CD4-positive, alpha-beta T cell (primary cell): ENCODE measurements around the gene ARID1B. TPM values are rescaled to one million over a fixed set of nuclear protein-coding genes. Genes with fewer than 3 reads are reported as not detected.
A peak's percentile ranks its signal among the peaks of the same experiment; 100 is the strongest.

Source experiments
- ATAC-seq: fragments of 200-7000 bp; cut with Tn5 transposase; one replicate; pipeline ENCODE4 v1.10.0; 2022; ENCODE audit warnings: mild to moderate bottlenecking; ENCODE audit not compliant: poor library complexity
- CTCF ChIA-PET: fragments of 350-600 bp; sonication (Branson Sonifier 250); formaldehyde crosslinking; loops from one replicate; lab custom pipeline; 2021; ENCODE audit warnings: antibody characterized with exemption, inconsistent platforms; lab: Charles Lee
- POLR2A ChIA-PET: fragments of 350-600 bp; sonication (Branson Sonifier 250); formaldehyde crosslinking; loops from one replicate; lab custom pipeline; 2021; ENCODE audit warnings: antibody characterized with exemption, inconsistent platforms; lab: Charles Lee
- DNase-seq, 14 experiments: peaks; one replicate each; pipeline ENCODE4 v3.0.0-alpha.2; 2013 to 2020; ENCODE audit warnings: mixed read lengths in 2 of 14
- H3K27ac ChIP-seq, 2 donors: one replicate each; pipeline versions ENCODE4 v1.5.1 to v1.7.0; 2013; ENCODE audit warnings: low read length in 2 of 2, low read depth in 1 of 2, mild to moderate bottlenecking in 1 of 2
- H3K27me3 ChIP-seq, 2 experiments: 1 replicate in 1 of 2; 2 replicates in 1 of 2; pipeline versions ENCODE4 v1.6.1 to v1.7.0; 2013; ENCODE audit warnings: low read length in 2 of 2, control low read depth in 1 of 2, mild to moderate bottlenecking in 1 of 2, moderate library complexity in 1 of 2; ENCODE audit not compliant: insufficient read depth in 2 of 2, control insufficient read depth in 1 of 2
- H3K36me3 ChIP-seq: one replicate; pipeline ENCODE4 v1.6.1; 2013; ENCODE audit warnings: low read length, control low read depth; ENCODE audit not compliant: insufficient read depth
- H3K4me1 ChIP-seq: one replicate; pipeline ENCODE4 v1.6.1; 2013; ENCODE audit warnings: low read length, control low read depth; ENCODE audit not compliant: insufficient read depth
- H3K4me3 ChIP-seq: one replicate; pipeline ENCODE4 v1.5.1; 2013; ENCODE audit warnings: mild to moderate bottlenecking, low read length, moderate library complexity
- H3K9me3 ChIP-seq, 2 experiments: 1 replicate in 1 of 2; 2 replicates in 1 of 2; pipeline versions ENCODE4 v1.6.1 to v1.7.0; 2013; ENCODE audit warnings: low read length in 2 of 2, mild to moderate bottlenecking in 2 of 2, control low read depth in 1 of 2, moderate library complexity in 1 of 2; ENCODE audit not compliant: control insufficient read depth in 1 of 2, insufficient read depth in 1 of 2
- H3K27ac Mint-ChIP-seq: one replicate; pipeline ENCODE4 v1.8.0; 2020; ENCODE audit warnings: mixed read lengths
- H3K27me3 Mint-ChIP-seq: one replicate; pipeline ENCODE4 v1.8.0; 2021; ENCODE audit warnings: mixed read lengths
- H3K36me3 Mint-ChIP-seq: one replicate; pipeline ENCODE4 v1.8.0; 2021; ENCODE audit warnings: low read depth, mixed read lengths
- H3K4me1 Mint-ChIP-seq: one replicate; pipeline ENCODE4 v1.8.0; 2021; ENCODE audit warnings: low read depth, mixed read lengths
- H3K4me3 Mint-ChIP-seq: one replicate; pipeline ENCODE4 v1.8.0; 2020; ENCODE audit warnings: mild to moderate bottlenecking, mixed read lengths
- H3K9me3 Mint-ChIP-seq: one replicate; pipeline ENCODE4 v1.8.0; 2020; ENCODE audit warnings: mixed read lengths
- intact Hi-C, 2 experiments: fragments of 100-400 bp; cut with DNase I in 1 of 2; cut with micrococcal nuclease in 1 of 2; formaldehyde crosslinking; loops; one replicate each; pipeline versions ENCODE4 v1.15.1 to v1.9.0; 2023 to 2025; cut with DNase I, micrococcal nuclease
- total RNA-seq, 174 experiments: library from RNA in 2 of 174; stranded (reverse) in 2 of 174; gene quantifications; one replicate each; pipeline ENCODE4 v1.2.3 and lab custom pipeline; 2021 to 2026
- TF ChIP-seq, protein P1 (sequence below): fragments of 200-600 bp; IDR thresholded peaks from one replicate; pipeline ENCODE4 v1.8.0; 2022; ENCODE audit warnings: antibody characterized with exemption, mild to moderate bottlenecking

Gene ARID1B
- total RNA-seq, 2 experiments from 2014 or later = 120 to 125 TPM

DNA sequence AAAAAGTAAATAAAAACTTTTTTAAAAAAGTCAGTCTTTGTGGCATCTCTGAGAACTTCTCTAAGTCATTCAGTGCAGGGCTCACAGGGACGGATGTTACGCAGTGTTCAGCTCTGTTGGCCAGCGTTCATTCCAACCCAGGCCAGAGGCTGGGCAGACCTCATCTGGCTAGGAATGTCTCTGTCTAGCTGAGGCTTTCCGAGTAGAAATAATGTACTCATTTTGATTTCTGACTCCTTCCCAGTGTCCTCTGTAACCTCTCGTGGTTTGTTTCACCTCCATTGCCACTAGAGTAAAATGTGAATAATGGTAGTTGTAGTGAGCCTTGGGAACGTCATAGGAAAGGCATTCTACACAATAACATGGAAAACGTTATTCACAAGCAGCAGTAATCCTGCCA lies 411.0 kb downstream of the ARID1B start:
- Mint-ChIP-seq H3K36me3 (peaks cover 98% of the 10 kb centered on the region), H3K27me3 (no peaks in the 10 kb centered on the region), H3K27ac (no peak overlapping the region), H3K9me3 (no peaks in the 10 kb centered on the region), H3K4me3 (no peak overlapping the region), H3K4me1 (peaks cover 23% of the 10 kb centered on the region)
- ChIA-PET POLR2A (interaction anchor here (0.6 kb wide), 1 partner anchor 621 kb away, joined by 3 read pairs; no protein-coding TSS in a partner anchor), CTCF (no interaction called here)
- H3K36me3 ChIP-seq = peaks cover 74% of the 10 kb centered on the region
- H3K27me3 ChIP-seq = no peaks in the 10 kb centered on the region
- ATAC-seq (no peak), DNase-seq (no peak)
- peaks cover 16% of the 10 kb centered on the region for H3K4me1 ChIP-seq
- TF ChIP-seq, protein P1, sequence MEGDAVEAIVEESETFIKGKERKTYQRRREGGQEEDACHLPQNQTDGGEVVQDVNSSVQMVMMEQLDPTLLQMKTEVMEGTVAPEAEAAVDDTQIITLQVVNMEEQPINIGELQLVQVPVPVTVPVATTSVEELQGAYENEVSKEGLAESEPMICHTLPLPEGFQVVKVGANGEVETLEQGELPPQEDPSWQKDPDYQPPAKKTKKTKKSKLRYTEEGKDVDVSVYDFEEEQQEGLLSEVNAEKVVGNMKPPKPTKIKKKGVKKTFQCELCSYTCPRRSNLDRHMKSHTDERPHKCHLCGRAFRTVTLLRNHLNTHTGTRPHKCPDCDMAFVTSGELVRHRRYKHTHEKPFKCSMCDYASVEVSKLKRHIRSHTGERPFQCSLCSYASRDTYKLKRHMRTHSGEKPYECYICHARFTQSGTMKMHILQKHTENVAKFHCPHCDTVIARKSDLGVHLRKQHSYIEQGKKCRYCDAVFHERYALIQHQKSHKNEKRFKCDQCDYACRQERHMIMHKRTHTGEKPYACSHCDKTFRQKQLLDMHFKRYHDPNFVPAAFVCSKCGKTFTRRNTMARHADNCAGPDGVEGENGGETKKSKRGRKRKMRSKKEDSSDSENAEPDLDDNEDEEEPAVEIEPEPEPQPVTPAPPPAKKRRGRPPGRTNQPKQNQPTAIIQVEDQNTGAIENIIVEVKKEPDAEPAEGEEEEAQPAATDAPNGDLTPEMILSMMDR = no peak
- H3K4me3 ChIP-seq = no peak overlapping the region
- H3K27ac ChIP-seq = no peak overlapping the region
- intact Hi-C loops = loop anchor here in 1 of 2 experiments (5.0 kb wide), 1 partner anchor 811 kb away; no protein-coding TSS in a partner anchor
- no peaks in the 10 kb centered on the region for H3K9me3 ChIP-seq

DNA sequence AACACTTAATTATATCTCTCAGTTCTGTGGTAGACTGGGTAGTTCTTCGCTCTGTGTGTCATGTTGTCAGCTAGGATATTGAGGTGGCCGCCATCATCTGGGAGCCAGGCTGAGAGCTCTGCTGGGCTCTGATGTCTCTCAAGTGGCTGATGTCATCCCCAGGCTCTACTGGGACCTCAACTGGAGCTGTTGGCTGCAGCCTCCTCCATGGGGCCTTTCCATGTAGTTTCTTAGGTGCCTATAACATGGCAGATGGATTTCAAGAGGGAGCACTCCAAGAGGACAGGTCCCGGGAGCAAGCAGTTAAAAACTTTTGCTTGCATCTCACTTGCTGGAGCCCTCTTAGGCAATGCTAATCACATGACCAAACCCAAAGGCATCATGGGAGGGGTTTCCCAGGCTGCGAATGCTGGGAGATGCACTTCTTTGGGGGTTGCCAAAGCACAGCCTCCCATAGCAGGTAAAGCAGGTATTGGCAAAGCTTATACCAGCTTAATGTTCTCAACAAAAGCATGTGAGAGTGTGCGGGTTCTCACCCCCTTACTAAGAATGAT lies 416.3 kb downstream of the ARID1B start:
- H3K4me1 Mint-ChIP-seq = peaks cover 42% of the 10 kb centered on the region
- no peak overlapping the region for H3K4me3 ChIP-seq
- intact Hi-C loops = no loop called here
- H3K27ac Mint-ChIP-seq = peak overlapping the region; percentile 1
- H3K9me3 Mint-ChIP-seq = no peaks in the 10 kb centered on the region
- TF ChIP-seq, protein P1 = no peak
- peaks cover 21% of the 10 kb centered on the region for H3K4me1 ChIP-seq
- H3K36me3 ChIP-seq = peaks cover 62% of the 10 kb centered on the region
- H3K4me3 Mint-ChIP-seq = no peak overlapping the region
- H3K9me3 ChIP-seq = no peaks in the 10 kb centered on the region
- ATAC-seq (no peak), DNase-seq (no peak)
- ChIA-PET CTCF (interaction anchor here (1.3 kb wide), 1 partner anchor 17 kb away, joined by 3 read pairs; no protein-coding TSS in a partner anchor), POLR2A (interaction anchor here (2.2 kb wide), 1 partner anchor 82 kb away, joined by 8 read pairs; no protein-coding TSS in a partner anchor)
- peak overlapping the region; percentile 1 to 30 for H3K27ac ChIP-seq
- no peaks in the 10 kb centered on the region for H3K27me3 Mint-ChIP-seq
- no peaks in the 10 kb centered on the region for H3K27me3 ChIP-seq
- H3K36me3 Mint-ChIP-seq = peaks cover 89% of the 10 kb centered on the region

- Histone ChIP-seq H3K27ac (peak overlapping the region in 1 of 2 donors; percentile 1), H3K36me3 (peaks cover 66% of the 10 kb centered on the region), H3K4me3 (no peak overlapping the region), H3K27me3 (no peaks in the 10 kb centered on the region), H3K9me3 (no peaks in the 10 kb centered on the region), H3K4me1 (peaks cover 21% of the 10 kb centered on the region)
- TF ChIP-seq, protein P1 = no peak
- ATAC-seq (peak; percentile 44), DNase-seq (peak in 1 of 14 experiments; percentile 56)
- POLR2A ChIA-PET = interaction anchor here (2.2 kb wide), 1 partner anchor 81 kb away, joined by 8 read pairs; no protein-coding TSS in a partner anchor
- no peak overlapping the region for H3K4me3 Mint-ChIP-seq
- CTCF ChIA-PET = interaction anchor here (1.3 kb wide), 1 partner anchor 10 kb away, joined by 3 read pairs; no protein-coding TSS in a partner anchor
- H3K27me3 Mint-ChIP-seq = no peaks in the 10 kb centered on the region
- intact Hi-C loops = no loop called here
- peaks cover 42% of the 10 kb centered on the region for H3K4me1 Mint-ChIP-seq
- peaks cover 87% of the 10 kb centered on the region for H3K36me3 Mint-ChIP-seq
- no peaks in the 10 kb centered on the region for H3K9me3 Mint-ChIP-seq
- H3K27ac Mint-ChIP-seq = no peak overlapping the region
Observed at GRCh38 chr6:157194110-157194509, 416.9 kb downstream of the ARID1B start.
